Upper lobe of left lung (tissue), 6 donors: ENCODE data around the gene GRK1. TPM values are rescaled to one million over a fixed set of nuclear protein-coding genes. Genes with fewer than 3 reads are reported as not detected.
A peak's percentile ranks its signal among the peaks of the same experiment; 100 is the strongest.
"Not testable (repeated sequence)": the region's sequence is repeated elsewhere in the genome, so short reads cannot be mapped to it uniquely, and the experiment has no call there.

Experiments used
- ATAC-seq, 2 donors: fragments of 200-7000 bp; cut with Tn5 transposase; one replicate each; pipeline ENCODE4 v1.9.1; 2022; ENCODE audit warnings: mild to moderate bottlenecking in 2 of 2, moderate library complexity in 2 of 2; ENCODE audit not compliant: low FRiP score in 2 of 2
- DNase-seq, 2 donors: peaks; one replicate each; pipeline ENCODE4 v3.0.0-alpha.2; 2019 to 2020
- H3K27ac ChIP-seq, 4 donors: fragments of 200-600 bp; sonication (generic); one replicate each; pipeline ENCODE4 v1.5.1; 2016 to 2019
- H3K27me3 ChIP-seq, 4 donors: fragments of 200-600 bp; sonication (generic); one replicate each; pipeline ENCODE4 v1.5.1; 2017 to 2019
- H3K36me3 ChIP-seq, 4 donors: fragments of 200-600 bp; sonication (generic); one replicate each; pipeline ENCODE4 v1.5.1; 2016 to 2019
- H3K4me1 ChIP-seq, 4 donors: fragments of 200-600 bp; sonication (generic); one replicate each; pipeline ENCODE4 v1.5.1; 2018 to 2019
- H3K4me3 ChIP-seq, 4 donors: fragments of 200-600 bp; sonication (generic); one replicate each; pipeline ENCODE4 v1.5.1; 2017 to 2019; ENCODE audit warnings: mild to moderate bottlenecking in 2 of 4, moderate library complexity in 1 of 4
- H3K9me3 ChIP-seq, 4 donors: fragments of 200-600 bp; sonication (generic); one replicate each; pipeline ENCODE4 v1.5.1; 2018 to 2019
- CTCF ChIP-seq, 6 experiments: fragments of 450-650 bp in 4 of 6; fragments of 200-600 bp in 2 of 6; sonication (generic) in 2 of 6; IDR thresholded peaks; one replicate each; pipeline ENCODE4 v1.5.1; 2016 to 2019; ENCODE audit warnings: antibody characterized with exemption in 6 of 6
- EP300 ChIP-seq, 4 donors: sonication (generic); formaldehyde crosslinking; IDR thresholded peaks; one replicate each; pipeline ENCODE4 v1.5.1; 2017; ENCODE audit warnings: antibody characterized with exemption in 4 of 4, control low read depth in 2 of 4
- POLR2A ChIP-seq, 4 donors: fragments of 450-650 bp; IDR thresholded peaks; one replicate each; pipeline ENCODE4 v1.5.1; 2016 to 2017; ENCODE audit warnings: antibody characterized with exemption in 4 of 4, mild to moderate bottlenecking in 2 of 4
- POLR2AphosphoS5 ChIP-seq, 2 donors: sonication (generic); formaldehyde crosslinking; IDR thresholded peaks; one replicate each; pipeline ENCODE4 v1.5.1; 2017; ENCODE audit warnings: antibody characterized with exemption in 2 of 2
- WGBS, 2 donors: methylation state at CpG; one replicate each; pipeline ENCODE4 v1.1.5; 2017 to 2018; 5-methylcytosine and 5-hydroxymethylcytosine counted together
- total RNA-seq, 6 donors: library from RNA; depleted of rRNA in 4 of 6; stranded (reverse); fragments of >200 nt in 4 of 6; gene quantifications; one replicate each; pipeline versions ENCODE4 v1.1.0 to v1.2.1, GENCODE V29; 2016 to 2021
- donor health status: DM: no; HTN: no; CAD: no; lungs with moderate emphysema.
- donor health status: DM: no; HTN: yes; CAD: no; lungs with severe emphysema.

Gene GRK1
- total RNA-seq, 6 donors from 2014 or later = 0.15 to 5.2 TPM; not detected in 4

- TF ChIP-seq CTCF (IDR thresholded peaks at IDR 0.05) (no peak), EP300 (IDR thresholded peaks at IDR 0.05) (no peak), POLR2AphosphoS5 (IDR thresholded peaks at IDR 0.05) (no peak), POLR2A (IDR thresholded peaks at IDR 0.05) (no peak)
- WGBS, 2 donors = 85% methylated on average over 9 of the region's 11 CpGs; no CpG with 5 or more reads in 1 of the 2 donors
- ATAC-seq = no peak
- peaks cover 0 to 9% (median 6%) of the 10 kb centered on the region in 4 donors for H3K4me1 ChIP-seq
- DNase-seq = no peak
- no peak overlapping the region for H3K27ac ChIP-seq
- no peaks in the 10 kb centered on the region for H3K36me3 ChIP-seq
- no peak overlapping the region for H3K4me3 ChIP-seq
- no peaks in the 10 kb centered on the region for H3K9me3 ChIP-seq
- H3K27me3 ChIP-seq = no peaks in the 10 kb centered on the region
Observed at GRCh38 chr13:113722921-113723320, 55.9 kb downstream of the GRK1 start.

GRCh38 chr13:113723410-113724015, 56.5 kb downstream of the GRK1 start:
- ATAC-seq (peak in 1 of 2 donors; percentile 58), DNase-seq (no peak)
- no peak overlapping the region for H3K27ac ChIP-seq
- H3K4me3 ChIP-seq = no peak overlapping the region
- WGBS, 2 donors = 78 to 81% methylated on average over 13 of the region's 13 CpGs
- no peaks in the 10 kb centered on the region for H3K9me3 ChIP-seq
- H3K36me3 ChIP-seq = no peaks in the 10 kb centered on the region
- TF ChIP-seq POLR2AphosphoS5 (IDR thresholded peaks at IDR 0.05) = no peak
- TF ChIP-seq EP300 (IDR thresholded peaks at IDR 0.05) = no peak
- no peak for TF ChIP-seq CTCF (IDR thresholded peaks at IDR 0.05)
- TF ChIP-seq POLR2A (IDR thresholded peaks at IDR 0.05) = no peak
- no peaks in the 10 kb centered on the region for H3K27me3 ChIP-seq
- H3K4me1 ChIP-seq = peaks cover 0 to 9% (median 6%) of the 10 kb centered on the region in 4 donors

- peak overlapping the region in 3 of 4 donors; percentile 37 to 60 (median 48) for H3K4me3 ChIP-seq
Observed at GRCh38 chr13:113724016-113724758, 57.2 kb downstream of the GRK1 start.

GRCh38 chr13:113724780-113725315, 57.8 kb downstream of the GRK1 start:
- Histone ChIP-seq H3K36me3 (no peaks in the 10 kb centered on the region), H3K9me3 (no peaks in the 10 kb centered on the region), H3K4me1 (peaks cover 0 to 9% (median 6%) of the 10 kb centered on the region in 4 donors), H3K27ac (peak overlapping the region in 3 of 4 donors; percentile 33 to 70 (median 50)), H3K4me3 (peak overlapping the region in 3 of 4 donors; percentile 37 to 60 (median 48)), H3K27me3 (peaks cover 0 to 7% (median 0%) of the 10 kb centered on the region in 4 donors)
- 0 to 4% methylated on average over 1 to 21 of the region's 36 CpGs for WGBS, 2 donors
- TF ChIP-seq POLR2AphosphoS5 (IDR thresholded peaks at IDR 0.05) = no peak
- peak; percentile 73 to 93 (median 91) for TF ChIP-seq CTCF (IDR thresholded peaks at IDR 0.05)
- peak in 1 of 4 donors; percentile 45 for TF ChIP-seq POLR2A (IDR thresholded peaks at IDR 0.05)
- TF ChIP-seq EP300 (IDR thresholded peaks at IDR 0.05) = no peak
- ATAC-seq (peak; percentile 92 to 95), DNase-seq (peak; percentile 78 to 96)

More at GRCh38 chr13:113724016-113724758, 57.2 kb downstream of the GRK1 start:
- H3K27ac ChIP-seq = peak overlapping the region in 3 of 4 donors; percentile 33 to 70 (median 50)
- DNase-seq (no peak), ATAC-seq (peak; percentile 13 to 69)
- H3K4me1 ChIP-seq = peaks cover 0 to 9% (median 6%) of the 10 kb centered on the region in 4 donors
- H3K27me3 ChIP-seq = peaks cover 0 to under 1% (median 0%) of the 10 kb centered on the region in 4 donors
- no peaks in the 10 kb centered on the region for H3K36me3 ChIP-seq
- no peaks in the 10 kb centered on the region for H3K9me3 ChIP-seq
- TF ChIP-seq CTCF (IDR thresholded peaks at IDR 0.05) (no peak), POLR2AphosphoS5 (IDR thresholded peaks at IDR 0.05) (no peak), EP300 (IDR thresholded peaks at IDR 0.05) (no peak), POLR2A (IDR thresholded peaks at IDR 0.05) (no peak)
- WGBS, 2 donors = 79 to 89% methylated on average over 21 to 29 of the region's 30 CpGs

GRCh38 chr13:113725329-113726105, 58.5 kb downstream of the GRK1 start:
- not testable (repeated sequence) for H3K9me3 ChIP-seq, H3K36me3 ChIP-seq, ATAC-seq, H3K27me3 ChIP-seq, H3K4me1 ChIP-seq
- H3K4me3 ChIP-seq = peak overlapping the region in 3 of 4 donors; percentile 37 to 60 (median 48)
- 0% methylated on average over 2 of the region's 75 CpGs; no CpG with 5 or more reads in 1 of the 2 donors for WGBS, 2 donors
- peak in 1 of 2 donors; percentile 93 for DNase-seq
- peak overlapping the region in 2 of 4 donors; percentile 50 to 70 for H3K27ac ChIP-seq

- DNase-seq = peak in 1 of 2 donors; percentile 75
- WGBS, 2 donors = 77 to 96% methylated on average over 4 to 12 of the region's 54 CpGs
- H3K4me1 ChIP-seq, ATAC-seq, H3K27me3 ChIP-seq, H3K36me3 ChIP-seq, H3K9me3 ChIP-seq: not testable (repeated sequence)
- Histone ChIP-seq H3K27ac (peak overlapping the region in 3 of 4 donors; percentile 24 to 58 (median 49)), H3K4me3 (peak overlapping the region in 3 of 4 donors; percentile 23 to 37 (median 28))
Observed at GRCh38 chr13:113726106-113726821, 59.2 kb downstream of the GRK1 start.
